Stomach smooth muscle (tissue), 2 donors: Measurements from ENCODE around the gene WNK3.

Experiments used
- H3K27ac ChIP-seq: one replicate; pipeline ENCODE4 v1.7.0; 2013; ENCODE audit warnings: mild to moderate bottlenecking, low read length, inconsistent platforms
- H3K27me3 ChIP-seq, 2 donors: one replicate each; pipeline ENCODE4 v1.7.0; 2013; ENCODE audit warnings: low read length in 2 of 2; ENCODE audit not compliant: insufficient read depth in 2 of 2, control insufficient read depth in 1 of 2
- H3K36me3 ChIP-seq, 2 donors: one replicate each; pipeline ENCODE4 v1.7.0; 2013; ENCODE audit warnings: low read length in 2 of 2; ENCODE audit not compliant: control insufficient read depth in 2 of 2, insufficient read depth in 2 of 2
- H3K4me1 ChIP-seq: one replicate; pipeline ENCODE4 v1.7.0; 2013; ENCODE audit warnings: low read length; ENCODE audit not compliant: control insufficient read depth, insufficient read depth
- H3K4me3 ChIP-seq, 2 donors: one replicate each; pipeline ENCODE4 v1.7.0; 2013; ENCODE audit warnings: low read length in 2 of 2
- H3K9ac ChIP-seq, 2 donors: one replicate each; pipeline ENCODE4 v1.7.0; 2013; ENCODE audit warnings: low read length in 2 of 2, mild to moderate bottlenecking in 1 of 2
- H3K9me3 ChIP-seq, 2 donors: one replicate each; pipeline ENCODE4 v1.7.0; 2013; ENCODE audit warnings: low read length in 2 of 2; ENCODE audit not compliant: control insufficient read depth in 2 of 2
- donor health status: healthy.
- donor health status: Pancreatic carcinoma.

Gene WNK3

DNA sequence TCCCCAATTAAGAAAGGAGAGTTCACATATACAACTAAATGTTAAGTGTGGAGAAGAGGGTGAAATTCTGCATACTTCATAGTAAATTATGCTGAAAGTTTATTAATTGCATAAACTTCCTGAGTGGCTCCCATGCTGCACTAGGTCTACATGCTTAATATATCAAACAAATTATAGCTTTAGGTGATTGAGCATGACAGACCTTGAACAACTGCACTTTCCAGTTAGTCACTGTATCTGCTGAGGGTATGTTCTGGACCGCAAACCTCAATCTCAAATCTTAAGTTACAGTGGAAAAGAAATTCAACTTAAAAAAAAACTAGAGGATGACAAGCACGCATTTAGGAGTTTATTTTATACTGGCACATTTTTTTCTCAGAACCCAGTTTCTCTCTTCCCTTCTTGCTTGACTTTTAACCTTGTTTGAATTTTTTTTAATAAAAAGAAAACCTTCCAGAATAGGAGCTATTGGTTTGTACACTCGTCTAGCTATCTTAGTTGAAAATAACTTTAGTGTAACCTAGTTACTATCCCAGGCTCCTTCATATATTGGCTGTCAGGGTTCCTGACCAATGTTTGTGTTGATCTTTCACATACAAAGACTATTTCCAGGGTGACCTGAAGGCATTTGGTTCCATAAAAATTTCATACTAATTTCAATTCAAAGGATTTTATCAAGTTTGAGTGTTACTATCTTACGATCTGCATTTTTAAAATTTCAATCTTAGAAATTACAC lies 164.6 kb downstream of the WNK3 start:
- Histone ChIP-seq H3K9ac (no peak overlapping the region), H3K4me3 (no peak overlapping the region), H3K9me3 (no peaks in the 10 kb centered on the region), H3K27ac (no peak overlapping the region), H3K4me1 (no peaks in the 10 kb centered on the region), H3K27me3 (peaks cover 0 to under 1% of the 10 kb centered on the region in 2 donors), H3K36me3 (no peaks in the 10 kb centered on the region)

DNA sequence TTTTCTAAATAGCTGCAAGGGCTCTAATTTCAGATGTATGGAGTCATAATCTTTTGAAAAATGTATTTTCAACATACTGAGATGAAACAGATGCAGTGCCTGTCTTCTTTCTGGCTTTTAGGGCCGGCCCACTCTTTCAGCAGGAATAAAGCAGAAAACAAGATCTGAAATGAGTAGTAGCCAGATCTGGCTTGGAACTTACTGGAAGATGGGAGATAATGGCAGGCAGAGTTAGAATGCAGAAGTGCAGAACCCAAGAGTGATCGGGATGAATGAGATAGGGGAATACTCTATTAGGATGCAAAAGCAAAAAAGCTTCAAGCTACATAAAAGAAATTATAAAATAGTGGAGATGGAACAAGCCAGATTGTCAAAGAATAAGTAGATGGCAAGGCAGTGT lies 173.4 kb downstream of the WNK3 start:
- H3K4me1 ChIP-seq = peaks cover 8% of the 10 kb centered on the region

DNA sequence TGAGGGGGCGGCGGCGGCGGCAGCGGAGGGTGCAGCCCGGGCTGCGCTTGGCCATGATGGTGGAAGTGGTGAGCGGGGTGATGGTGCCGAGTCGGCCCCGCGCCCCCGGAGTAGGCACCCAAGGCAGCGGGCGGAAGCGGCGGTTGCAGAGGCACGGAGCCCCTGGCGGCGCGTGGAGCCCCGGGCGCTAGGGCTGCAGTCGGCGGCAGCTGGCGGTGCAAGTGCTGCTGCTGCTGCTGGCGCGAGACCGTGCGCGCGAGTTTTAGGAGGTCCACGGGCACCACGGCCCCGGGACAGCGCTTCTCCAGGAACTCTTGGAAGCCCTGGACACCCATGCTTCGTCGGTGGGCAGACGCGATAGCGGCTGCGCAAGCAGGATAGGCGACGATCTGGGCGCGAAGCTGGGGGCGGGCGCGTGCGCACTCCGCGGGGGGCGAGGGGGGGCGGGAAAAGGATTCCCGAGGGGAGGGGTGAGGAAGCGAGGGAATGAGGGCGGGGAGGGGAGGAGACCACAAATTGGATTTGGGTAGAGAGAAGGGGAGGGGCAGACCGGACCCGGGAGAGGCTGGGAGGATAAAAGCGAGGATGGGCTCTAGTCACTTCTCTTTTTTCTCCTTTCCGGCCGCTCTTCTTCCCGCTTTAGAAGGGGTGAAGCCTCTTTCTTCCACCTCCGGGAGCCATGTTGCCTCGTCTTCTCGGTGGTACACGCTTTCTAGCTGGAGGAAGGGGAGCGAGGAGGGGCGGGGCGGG lies 174.8 kb downstream of the WNK3 start, which contains the start of gene FAM120C:
Gene FAM120C (minus strand): TSS at position 391 of the 750 bp plus-strand sequence. CDS start 56 bp downstream, at position 335.
- Histone ChIP-seq H3K9me3 (no peaks in the 10 kb centered on the region), H3K27me3 (peaks cover 0 to 3% of the 10 kb centered on the region in 2 donors), H3K4me1 (peaks cover 8% of the 10 kb centered on the region), H3K27ac (peak within 1 kb of the TSS; percentile 76), H3K9ac (peak within 1 kb of the TSS; percentile 60 to 78), H3K4me3 (peak within 1 kb of the TSS; percentile 63 to 75), H3K36me3 (no peaks in the 10 kb centered on the region)

More for the DNA sequence above, 173.4 kb downstream of the WNK3 start:
- Histone ChIP-seq H3K36me3 (no peaks in the 10 kb centered on the region), H3K4me3 (no peak overlapping the region), H3K9ac (no peak overlapping the region), H3K27ac (no peak overlapping the region), H3K27me3 (peaks cover 0 to 3% of the 10 kb centered on the region in 2 donors), H3K9me3 (no peaks in the 10 kb centered on the region)

DNA sequence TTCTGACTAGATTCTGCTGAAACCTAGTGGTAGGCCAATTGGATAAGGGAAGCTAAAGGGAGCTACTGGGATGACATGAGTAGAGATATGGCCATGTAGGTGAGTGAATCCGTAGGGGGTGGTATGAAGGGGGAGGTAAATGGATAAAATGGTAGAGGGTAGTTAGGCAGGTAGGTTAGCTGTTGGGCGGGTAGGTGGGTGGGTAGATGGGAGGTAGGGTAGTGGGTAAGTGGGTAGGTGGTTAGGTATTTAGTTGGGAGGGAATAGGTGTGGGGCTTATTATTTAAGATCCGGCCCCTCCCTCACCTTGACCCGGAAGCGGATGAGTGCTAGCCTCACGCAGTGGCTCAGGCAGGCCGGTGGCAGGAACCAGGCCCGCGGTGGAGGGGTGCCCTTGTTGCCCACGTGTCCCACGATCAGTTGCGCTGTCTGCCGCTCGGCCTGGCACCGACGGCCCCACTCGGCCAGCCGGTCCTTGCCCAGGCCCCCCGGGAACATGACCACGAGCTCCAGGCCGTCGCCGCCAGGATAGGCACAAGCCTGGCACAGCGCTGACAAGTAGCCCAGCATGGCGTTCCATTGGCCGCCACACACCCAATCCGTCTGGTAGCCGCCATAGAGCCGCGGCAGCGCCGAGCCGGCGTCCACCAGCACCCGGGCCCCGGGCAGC lies 175.5 kb downstream of the WNK3 start:
- peak overlapping the region; percentile 57 to 75 for H3K4me3 ChIP-seq
- peaks cover 0 to 3% of the 10 kb centered on the region in 2 donors for H3K27me3 ChIP-seq
- H3K9me3 ChIP-seq = no peaks in the 10 kb centered on the region
- H3K36me3 ChIP-seq = no peaks in the 10 kb centered on the region
- peak overlapping the region; percentile 76 for H3K27ac ChIP-seq
- H3K4me1 ChIP-seq = peaks cover 8% of the 10 kb centered on the region
- peak overlapping the region; percentile 38 to 60 for H3K9ac ChIP-seq

DNA sequence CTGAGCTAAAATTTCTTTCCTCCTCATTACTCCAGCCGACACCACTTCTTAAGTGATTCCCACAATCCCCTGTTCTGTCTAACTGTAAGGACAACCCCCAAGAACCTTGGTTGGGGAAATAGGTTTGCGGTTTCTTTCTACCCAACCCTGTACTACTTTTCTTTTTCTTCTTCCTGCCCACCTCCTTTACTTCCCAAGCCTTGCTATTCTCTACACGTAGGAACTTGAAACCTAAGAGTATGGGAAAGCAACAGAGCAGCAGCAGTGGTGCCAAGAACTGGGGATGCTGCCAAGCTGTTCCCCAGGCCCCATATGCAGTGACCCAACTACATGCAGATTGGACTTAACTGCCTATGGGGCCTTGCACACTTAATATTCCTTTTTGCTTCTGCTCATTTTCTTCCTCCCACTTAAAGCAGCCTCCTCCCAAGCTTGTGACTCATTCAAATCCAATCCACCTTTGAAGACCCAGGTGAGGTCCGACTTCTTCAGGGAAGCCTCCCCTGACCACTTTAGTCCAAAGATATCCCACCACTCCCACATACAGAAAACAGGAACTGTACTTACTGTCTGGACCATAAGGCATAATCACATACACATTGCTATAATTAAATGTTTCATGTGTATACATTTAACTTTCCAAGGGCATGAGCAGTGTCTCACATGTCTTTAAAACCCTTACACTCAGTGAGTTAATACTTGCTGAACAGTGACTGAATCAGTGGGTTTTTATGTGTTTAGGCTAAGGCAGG lies 176.5 kb downstream of the WNK3 start:
- Histone ChIP-seq H3K27ac (peak overlapping the region; percentile 76), H3K4me3 (peak overlapping the region; percentile 57 to 75), H3K4me1 (peaks cover 8% of the 10 kb centered on the region), H3K27me3 (peaks cover 0 to 3% of the 10 kb centered on the region in 2 donors), H3K36me3 (no peaks in the 10 kb centered on the region), H3K9ac (no peak overlapping the region), H3K9me3 (no peaks in the 10 kb centered on the region)

DNA sequence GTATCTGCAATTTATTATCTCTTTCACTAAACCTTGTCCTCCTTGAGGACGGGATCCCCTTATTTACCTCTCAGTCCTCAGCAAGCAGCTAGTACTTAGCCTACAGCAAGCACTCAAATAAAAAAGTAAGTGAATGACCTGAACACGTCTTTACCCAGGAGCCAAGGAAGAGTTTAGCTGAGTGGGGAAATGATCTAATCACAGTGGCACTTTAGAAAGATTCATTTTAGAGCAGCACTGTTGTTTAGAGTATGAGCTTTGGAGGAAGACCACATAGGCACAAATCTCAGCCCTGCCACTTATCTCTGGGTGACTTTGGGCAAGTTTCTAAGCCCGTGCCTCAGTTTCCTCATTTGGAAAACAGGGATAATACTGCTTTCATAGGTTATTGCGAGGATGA lies 177.4 kb downstream of the WNK3 start:
- Histone ChIP-seq H3K27ac (no peak overlapping the region), H3K4me3 (no peak overlapping the region), H3K27me3 (peaks cover 0 to 3% of the 10 kb centered on the region in 2 donors), H3K4me1 (peaks cover 8% of the 10 kb centered on the region), H3K9me3 (no peaks in the 10 kb centered on the region), H3K9ac (no peak overlapping the region), H3K36me3 (no peaks in the 10 kb centered on the region)

DNA sequence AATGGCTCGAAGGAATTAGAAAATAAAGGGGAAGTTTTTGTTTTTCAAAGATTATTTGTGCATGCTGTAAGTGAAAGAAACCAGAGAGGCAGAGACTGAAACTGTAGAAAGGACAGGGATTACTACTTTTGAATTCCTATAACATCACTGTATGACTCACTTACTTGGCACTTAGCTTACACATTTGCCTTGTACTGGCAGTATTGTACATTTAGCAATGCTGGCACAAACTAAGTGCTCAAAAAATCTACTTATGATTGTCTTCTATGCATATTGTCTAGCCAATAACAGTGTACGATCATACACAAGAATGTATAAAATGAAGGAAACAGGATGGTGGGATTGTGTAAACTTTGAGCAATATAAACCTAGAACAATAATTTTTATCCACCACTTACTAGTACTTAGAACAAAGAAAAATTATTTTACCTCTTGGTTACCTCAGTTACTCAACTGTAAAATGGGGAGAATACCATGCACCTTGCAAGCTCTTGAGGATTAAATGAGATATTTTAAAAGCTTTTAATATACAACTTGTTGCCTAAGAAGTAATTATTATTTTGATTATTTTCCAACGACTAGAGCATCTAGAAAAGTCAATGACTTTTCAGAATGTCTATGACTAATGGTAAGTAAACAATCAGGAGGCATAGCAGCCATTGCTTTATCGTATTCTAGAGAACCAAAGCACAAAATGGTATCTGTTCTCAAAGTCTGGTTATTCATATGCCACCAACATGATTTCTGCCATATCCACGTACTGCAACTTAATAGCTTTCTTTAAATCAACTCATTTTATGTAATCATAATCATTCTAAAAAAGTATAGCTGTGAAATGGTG lies 179.5 kb downstream of the WNK3 start:
- H3K9me3 ChIP-seq = no peaks in the 10 kb centered on the region
- H3K4me3 ChIP-seq = no peak overlapping the region
- peaks cover 0 to 3% of the 10 kb centered on the region in 2 donors for H3K27me3 ChIP-seq
- H3K9ac ChIP-seq = no peak overlapping the region
- H3K4me1 ChIP-seq = peaks cover 8% of the 10 kb centered on the region
- no peak overlapping the region for H3K27ac ChIP-seq
- H3K36me3 ChIP-seq = peaks cover 0 to 2% of the 10 kb centered on the region in 2 donors

DNA sequence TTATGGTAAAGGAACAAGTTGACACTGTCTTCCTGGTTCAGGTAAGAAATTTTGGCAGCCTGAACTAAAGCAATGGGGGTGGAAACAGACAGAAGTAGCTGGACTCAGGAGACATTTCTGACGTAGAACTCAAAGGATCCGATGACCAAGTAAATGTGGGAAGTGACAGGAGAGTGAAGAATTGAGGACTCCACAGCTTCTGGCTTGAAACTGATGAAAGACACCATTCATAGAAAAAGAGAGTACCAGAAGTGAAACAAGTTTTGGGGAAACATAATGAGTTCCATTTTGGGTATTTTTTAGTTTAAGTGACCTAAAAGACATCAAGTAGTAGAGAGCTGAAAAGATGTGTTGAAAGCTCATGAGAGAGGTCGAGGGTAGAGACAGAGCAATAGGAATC lies 180.5 kb downstream of the WNK3 start:
- Histone ChIP-seq H3K36me3 (peaks cover 0 to 2% of the 10 kb centered on the region in 2 donors), H3K4me1 (peaks cover 8% of the 10 kb centered on the region), H3K4me3 (no peak overlapping the region), H3K9ac (no peak overlapping the region), H3K9me3 (no peaks in the 10 kb centered on the region), H3K27ac (no peak overlapping the region), H3K27me3 (peaks cover 0 to 3% of the 10 kb centered on the region in 2 donors)

DNA sequence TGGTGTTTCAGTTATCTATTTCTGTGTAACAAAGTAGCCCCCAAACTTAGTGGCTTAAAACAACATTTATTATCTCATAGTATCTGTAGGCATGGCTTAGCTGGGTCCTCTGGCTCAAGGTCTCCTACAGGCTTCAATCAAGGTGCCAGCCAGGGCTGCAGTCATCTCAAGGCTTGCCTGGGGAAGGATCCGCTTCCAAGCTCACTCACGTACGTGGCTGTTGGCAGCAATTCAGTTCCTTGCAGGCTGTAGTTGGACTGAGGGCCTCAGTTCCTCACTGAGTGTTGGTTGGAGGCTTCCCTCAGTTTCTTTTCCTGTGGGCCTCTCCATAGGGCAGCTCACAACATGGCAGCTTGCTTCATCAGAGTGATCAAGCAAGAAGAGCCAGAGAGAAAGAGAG lies 184.1 kb downstream of the WNK3 start:
- no peak overlapping the region for H3K27ac ChIP-seq
- no peaks in the 10 kb centered on the region for H3K4me1 ChIP-seq
- H3K9me3 ChIP-seq = no peaks in the 10 kb centered on the region
- no peak overlapping the region for H3K9ac ChIP-seq
- H3K36me3 ChIP-seq = peaks cover 0 to 2% of the 10 kb centered on the region in 2 donors
- no peaks in the 10 kb centered on the region for H3K27me3 ChIP-seq
- H3K4me3 ChIP-seq = no peak overlapping the region
